ENCODE measurements around the gene DIPK1C. TPM values are rescaled to one million over a fixed set of nuclear protein-coding genes. Genes with fewer than 3 reads are reported as not detected.

Gene DIPK1C
- total and polyA plus RNA-seq, 2 of the 4 experiments (the other 2 are of a cell fraction) = not detected

- H3K9me1 ChIP-seq (ENCODE audit: insufficient read depth, low read length) = no peaks in the 10 kb centered on the region
- ATAC-seq (ENCODE audit: low read depth) (no peak), DNase-seq (no peak)
- intact Hi-C loops (cut with micrococcal nuclease) = no loop called here
- CTCF ChIA-PET = no interaction called here
- no peak overlapping the region for H3K56ac ChIP-seq (ENCODE audit: extremely low read depth, insufficient read depth, low read length)
- H3K4ac ChIP-seq (ENCODE audit: low read depth, low read length) = no peak overlapping the region
- dilution Hi-C loops (cut with HindIII; ENCODE audit: low sequenced_read_pairs, unreplicated experiment) = no loop called here
- H3K23ac ChIP-seq (ENCODE audit: low read depth, low read length) = no peak overlapping the region
- no peak overlapping the region for H2BK5ac ChIP-seq (ENCODE audit: low read depth, low read length, poor library complexity, severe bottlenecking)
- no peak overlapping the region for H4K91ac ChIP-seq (ENCODE audit: insufficient read depth, low read depth, low read length)
- no peak overlapping the region for H2BK120ac ChIP-seq (ENCODE audit: low read depth, low read length)
- H3K79me1 ChIP-seq (ENCODE audit: low read depth in 1 of 2, low read length in 2 of 2) = no peaks in the 10 kb centered on the region
- H3K14ac ChIP-seq (replicated peaks; ENCODE audit: low read depth, low read length) = no peak overlapping the region
- no peak overlapping the region for H2AK5ac ChIP-seq (ENCODE audit: low read depth, low read length)
- H4K8ac ChIP-seq (ENCODE audit: low read depth in 2 of 2, low read length in 2 of 2) = no peak overlapping the region
- H3K4me2 ChIP-seq (ENCODE audit: low read depth, low read length) = no peak overlapping the region
- H3K18ac ChIP-seq (ENCODE audit: low read depth, low read length) = no peak overlapping the region
- H3K4me3 ChIP-seq (ENCODE audit: insufficient read depth, low read depth, low read length) = no peak overlapping the region
- POLR2A ChIA-PET (ENCODE audit: unreplicated experiment) = no interaction called here
- H3K27me3 ChIP-seq (ENCODE audit: control insufficient read depth, insufficient read depth, low read length) = peaks cover 18% of the 10 kb centered on the region
- no peaks in the 10 kb centered on the region for H3K36me3 ChIP-seq (ENCODE audit: control insufficient read depth, insufficient read depth, low read length)
- H2BK15ac ChIP-seq (ENCODE audit: low read depth, low read length) = no peak overlapping the region
- no peak overlapping the region for H4K5ac ChIP-seq (ENCODE audit: low read depth, low read length)
- H2AK9ac ChIP-seq (replicated peaks; ENCODE audit: low read depth, low read length, poor library complexity) = no peak overlapping the region
- H3K27ac ChIP-seq (ENCODE audit: insufficient read depth, low read length) = no peak overlapping the region
- in situ Hi-C loops (cut with MboI; ENCODE audit: low sequenced_read_pairs) = no loop called here
- H3K9me3 ChIP-seq (ENCODE audit: control insufficient read depth, insufficient read depth, low read length) = no peaks in the 10 kb centered on the region
- no peaks in the 10 kb centered on the region for H4K20me1 ChIP-seq (ENCODE audit: insufficient read depth, low read length)
- BruUV-seq (replicated peaks) = no TSS peak
- no peak overlapping the region for H2AFZ ChIP-seq (replicated peaks; ENCODE audit: low read length, poor library complexity)
- no peak overlapping the region for H2BK20ac ChIP-seq (ENCODE audit: low read depth, low read length)
- WGBS, 2 experiments (ENCODE audit: extremely low coverage in 2 of 2, insufficient read length in 1 of 2) = 0% methylated on average over 1 of the region's 2 CpGs; no CpG with 5 or more reads in 1 of the 2 experiments
- no peak overlapping the region for H3K9ac ChIP-seq (ENCODE audit: low read depth, low read length)
- no peak for TF ChIP-seq MXI1 (IDR thresholded peaks at IDR 0.05; ENCODE audit: borderline replicate concordance, low read depth, low read length)
- no peak for TF ChIP-seq FOS (IDR thresholded peaks at IDR 0.05; ENCODE audit: low read depth, low read length)
- no peak for TF ChIP-seq BHLHE40 (IDR thresholded peaks at IDR 0.05; ENCODE audit: low read depth, low read length)
- TF ChIP-seq POLR2A (IDR thresholded peaks at IDR 0.05; ENCODE audit: low read depth, low read length) = no peak
- no peak for TF ChIP-seq MAFK (IDR thresholded peaks at IDR 0.05; ENCODE audit: low read depth, low read length)
- no peak for TF ChIP-seq RAD21 (IDR thresholded peaks at IDR 0.05; ENCODE audit: low read length)
- no peak for TF ChIP-seq RCOR1 (IDR thresholded peaks at IDR 0.05; ENCODE audit: insufficient replicate concordance, low read length)
- TF ChIP-seq, protein P1, sequence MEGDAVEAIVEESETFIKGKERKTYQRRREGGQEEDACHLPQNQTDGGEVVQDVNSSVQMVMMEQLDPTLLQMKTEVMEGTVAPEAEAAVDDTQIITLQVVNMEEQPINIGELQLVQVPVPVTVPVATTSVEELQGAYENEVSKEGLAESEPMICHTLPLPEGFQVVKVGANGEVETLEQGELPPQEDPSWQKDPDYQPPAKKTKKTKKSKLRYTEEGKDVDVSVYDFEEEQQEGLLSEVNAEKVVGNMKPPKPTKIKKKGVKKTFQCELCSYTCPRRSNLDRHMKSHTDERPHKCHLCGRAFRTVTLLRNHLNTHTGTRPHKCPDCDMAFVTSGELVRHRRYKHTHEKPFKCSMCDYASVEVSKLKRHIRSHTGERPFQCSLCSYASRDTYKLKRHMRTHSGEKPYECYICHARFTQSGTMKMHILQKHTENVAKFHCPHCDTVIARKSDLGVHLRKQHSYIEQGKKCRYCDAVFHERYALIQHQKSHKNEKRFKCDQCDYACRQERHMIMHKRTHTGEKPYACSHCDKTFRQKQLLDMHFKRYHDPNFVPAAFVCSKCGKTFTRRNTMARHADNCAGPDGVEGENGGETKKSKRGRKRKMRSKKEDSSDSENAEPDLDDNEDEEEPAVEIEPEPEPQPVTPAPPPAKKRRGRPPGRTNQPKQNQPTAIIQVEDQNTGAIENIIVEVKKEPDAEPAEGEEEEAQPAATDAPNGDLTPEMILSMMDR (conservative IDR thresholded peaks at IDR 0.05; ENCODE audit: low read depth, low read length) = no peak
- no peak for TF ChIP-seq CEBPB (IDR thresholded peaks at IDR 0.05; ENCODE audit: low read depth, low read length)
- H3K4me1 ChIP-seq (ENCODE audit: control insufficient read depth, insufficient read depth, low read length) = no peaks in the 10 kb centered on the region
Observed at GRCh38 chr18:74420481-74420880, 36.6 kb downstream of the DIPK1C start.

Measured in IMR-90 (cell line).